Loucy (cell line): Measurements from ENCODE around the gene PRR5L.

Experiments
- EZH2phosphoT487 ChIP-seq: fragments of 200-600 bp; IDR thresholded peaks from 2 replicates; pipeline ENCODE4 v1.6.1; 2018; ENCODE audit warnings: antibody characterized with exemption, mild to moderate bottlenecking, moderate library complexity, borderline replicate concordance
- TF ChIP-seq, protein P1 (sequence below): fragments of 200-600 bp; sonication (generic); conservative IDR thresholded peaks from 2 replicates; pipeline ENCODE4 v1.5.1; 2014; ENCODE audit warnings: mild to moderate bottlenecking, antibody characterized with exemption, low read length

DNA sequence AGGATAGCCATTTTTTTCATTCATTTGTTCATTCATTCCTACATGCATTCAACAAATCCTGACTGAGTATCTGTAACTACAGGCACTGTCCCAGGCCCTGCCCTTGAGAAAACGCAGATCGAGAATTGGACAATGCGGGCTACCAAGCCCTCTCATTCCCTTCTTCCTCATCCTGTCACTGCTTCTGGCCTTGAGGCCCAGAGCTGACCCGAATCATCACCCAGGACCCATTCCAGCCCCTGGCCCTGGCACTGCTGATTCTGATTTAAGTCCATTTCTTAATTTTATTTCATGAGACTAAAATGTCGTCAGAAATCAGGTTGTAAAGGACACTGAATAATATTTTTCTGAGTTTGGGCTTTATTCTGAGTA lies 31.1 kb upstream of the PRR5L start:
- TF ChIP-seq, protein P1, sequence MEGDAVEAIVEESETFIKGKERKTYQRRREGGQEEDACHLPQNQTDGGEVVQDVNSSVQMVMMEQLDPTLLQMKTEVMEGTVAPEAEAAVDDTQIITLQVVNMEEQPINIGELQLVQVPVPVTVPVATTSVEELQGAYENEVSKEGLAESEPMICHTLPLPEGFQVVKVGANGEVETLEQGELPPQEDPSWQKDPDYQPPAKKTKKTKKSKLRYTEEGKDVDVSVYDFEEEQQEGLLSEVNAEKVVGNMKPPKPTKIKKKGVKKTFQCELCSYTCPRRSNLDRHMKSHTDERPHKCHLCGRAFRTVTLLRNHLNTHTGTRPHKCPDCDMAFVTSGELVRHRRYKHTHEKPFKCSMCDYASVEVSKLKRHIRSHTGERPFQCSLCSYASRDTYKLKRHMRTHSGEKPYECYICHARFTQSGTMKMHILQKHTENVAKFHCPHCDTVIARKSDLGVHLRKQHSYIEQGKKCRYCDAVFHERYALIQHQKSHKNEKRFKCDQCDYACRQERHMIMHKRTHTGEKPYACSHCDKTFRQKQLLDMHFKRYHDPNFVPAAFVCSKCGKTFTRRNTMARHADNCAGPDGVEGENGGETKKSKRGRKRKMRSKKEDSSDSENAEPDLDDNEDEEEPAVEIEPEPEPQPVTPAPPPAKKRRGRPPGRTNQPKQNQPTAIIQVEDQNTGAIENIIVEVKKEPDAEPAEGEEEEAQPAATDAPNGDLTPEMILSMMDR, result no peak
- TF ChIP-seq EZH2phosphoT487, result no peak
